Measurements from ENCODE around the gene ZNF326. TPM values are rescaled to one million over a fixed set of nuclear protein-coding genes. Genes with fewer than 3 reads are reported as not detected.

Gene ZNF326
- total and polyA plus RNA-seq, 2 of the 8 experiments (the other 6 are each of a cell fraction or from before 2014, with no cell fraction given) = 12.2 to 30.6 TPM

- POLR2A ChIA-PET (ENCODE audit: partially characterized antibody) = interaction anchor here (0.5 kb wide), 1 partner anchor 153 kb away, joined by 3 read pairs; no protein-coding TSS in a partner anchor
- CTCF ChIA-PET (ENCODE audit: partially characterized antibody) = interaction anchor here (0.9 to 2.5 kb wide), 4 partner anchors 9 to 158 kb away, joined by 3 to 9 read pairs (median 6); no protein-coding TSS in a partner anchor
These were observed 32.2 kb upstream of the ZNF326 start for GRCh38 chr1:89962742-89963075.

More at GRCh38 chr1:89962742-89963075, 32.2 kb upstream of the ZNF326 start:
- Histone ChIP-seq H3K4me2 (ENCODE audit: insufficient read depth in 1 of 2, low read depth in 2 of 2, low read length in 2 of 2) (no peak overlapping the region), H3K4ac (replicated peaks; ENCODE audit: insufficient read length, low read depth, low read length) (no peak overlapping the region), H3K9ac (replicated peaks in 1 of 4; ENCODE audit: extremely low read depth in 1 of 4, low read depth in 3 of 4, low read length in 3 of 4) (no peak overlapping the region), H2BK12ac (ENCODE audit: low read depth, low read length) (no peak overlapping the region), H2BK15ac (ENCODE audit: low read length) (no peak overlapping the region), H3K27ac (ENCODE audit: low read depth, low read length) (no peak overlapping the region), H3K79me2 (ENCODE audit: control insufficient read depth in 1 of 2, insufficient read depth in 2 of 2, low read length in 2 of 2) (no peaks in the 10 kb centered on the region), H3K4me3 (ENCODE audit: extremely low read depth in 1 of 4, insufficient read depth in 2 of 4, low read depth in 3 of 4, low read length in 4 of 4) (no peak overlapping the region), H4K8ac (ENCODE audit: extremely low read depth, insufficient read depth, low read length) (no peak overlapping the region), H3K23me2 (ENCODE audit: low read depth, low read length) (no peaks in the 10 kb centered on the region), H4K20me1 (replicated peaks in 1 of 2; ENCODE audit: control insufficient read depth in 1 of 2, insufficient read depth in 2 of 2, low read length in 2 of 2) (no peaks in the 10 kb centered on the region), H2BK120ac (replicated peaks; ENCODE audit: low read depth, low read length) (no peak overlapping the region), H3K27me3 (replicated peaks in 1 of 4; ENCODE audit: control insufficient read depth in 3 of 4, extremely low read depth in 1 of 4, insufficient read depth in 3 of 4, low read length in 3 of 4) (no peaks in the 10 kb centered on the region), H3K36me3 (ENCODE audit: control insufficient read depth in 2 of 4, insufficient read depth in 4 of 4, low read length in 3 of 4) (no peaks in the 10 kb centered on the region), H2BK5ac (ENCODE audit: low read depth, low read length) (no peak overlapping the region), H2AFZ (ENCODE audit: low read length) (no peak overlapping the region), H3K4me1 (replicated peaks in 1 of 4; ENCODE audit: control insufficient read depth in 3 of 4, insufficient read depth in 4 of 4, low read length in 3 of 4) (no peaks in the 10 kb centered on the region), H3K56ac (replicated peaks; ENCODE audit: insufficient read length, low read depth, low read length) (no peak overlapping the region), H4K5ac (ENCODE audit: insufficient read length, low read depth, low read length) (no peak overlapping the region), H2BK20ac (ENCODE audit: low read length) (no peak overlapping the region), H3K23ac (ENCODE audit: insufficient read length) (no peak overlapping the region), H3K79me1 (ENCODE audit: low read depth, low read length) (no peaks in the 10 kb centered on the region), H4K91ac (replicated peaks; ENCODE audit: insufficient read length, low read length) (no peak overlapping the region), H3K18ac (ENCODE audit: extremely low read depth, low read length) (no peak overlapping the region), H2AK5ac (ENCODE audit: low read depth, low read length) (no peak overlapping the region), H3K9me3 (ENCODE audit: insufficient read depth in 2 of 2, low read depth in 1 of 2, low read length in 1 of 2) (peaks cover 0 to 3% of the 10 kb centered on the region in 2 experiments; a peak in 2 of 4 replicates), H3K14ac (ENCODE audit: insufficient read length) (no peak overlapping the region)
- 85% methylated on average over 1 of the region's 1 CpG; no CpG with 5 or more reads in 1 of the 2 experiments for WGBS, 2 experiments (ENCODE audit: extremely low coverage in 1 of 2, insufficient coverage in 1 of 2, insufficient read length in 1 of 2, insufficient replicate concordance in 2 of 2, low coverage in 1 of 2, low lambda C conversion rate in 2 of 2, missing lambda C conversion rate in 1 of 2)
- FAIRE-seq (no peak), DNase-seq (ENCODE audit: low read depth in 1 of 2, low spot score in 2 of 2) (no peak)
- TF ChIP-seq GABPA (IDR thresholded peaks at IDR 0.05; ENCODE audit: borderline replicate concordance, insufficient read depth, low read length) (no peak), RXRA (IDR thresholded peaks at IDR 0.05; ENCODE audit: insufficient read depth, low read depth, low read length) (no peak), CHD1 (IDR thresholded peaks at IDR 0.05; ENCODE audit: low read depth, low read length) (no peak), PHF8 (conservative IDR thresholded peaks at IDR 0.05; ENCODE audit: low read depth, low read length) (no peak)

Measured in H1 (cell line).